ENCODE measurements around the gene CKAP4. TPM values are rescaled to one million over a fixed set of nuclear protein-coding genes. Genes with fewer than 3 reads are reported as not detected.

The CKAP4 gene
- total and polyA plus RNA-seq, 10 of the 15 experiments (the other 5 are each of a cell fraction or from before 2014, with no cell fraction given), result 0.39 to 23.6 (median 11.1) TPM

GRCh38 chr12:106246891-106247673, 738 bp downstream of the CKAP4 start:
- POLR2A ChIA-PET, result interaction anchor here (0.5 kb wide), 1 partner anchor 42 kb away, joined by 3 read pairs; no protein-coding TSS in a partner anchor
- no peaks in the 10 kb centered on the region for H3K9me3 ChIP-seq (replicated peaks; ENCODE audit: control insufficient read depth, insufficient read depth, low read length)
- peak overlapping the region; percentile 65 for H3K9ac ChIP-seq (ENCODE audit: control insufficient read depth, insufficient read depth, low read length)
- TF ChIP-seq, protein P1, sequence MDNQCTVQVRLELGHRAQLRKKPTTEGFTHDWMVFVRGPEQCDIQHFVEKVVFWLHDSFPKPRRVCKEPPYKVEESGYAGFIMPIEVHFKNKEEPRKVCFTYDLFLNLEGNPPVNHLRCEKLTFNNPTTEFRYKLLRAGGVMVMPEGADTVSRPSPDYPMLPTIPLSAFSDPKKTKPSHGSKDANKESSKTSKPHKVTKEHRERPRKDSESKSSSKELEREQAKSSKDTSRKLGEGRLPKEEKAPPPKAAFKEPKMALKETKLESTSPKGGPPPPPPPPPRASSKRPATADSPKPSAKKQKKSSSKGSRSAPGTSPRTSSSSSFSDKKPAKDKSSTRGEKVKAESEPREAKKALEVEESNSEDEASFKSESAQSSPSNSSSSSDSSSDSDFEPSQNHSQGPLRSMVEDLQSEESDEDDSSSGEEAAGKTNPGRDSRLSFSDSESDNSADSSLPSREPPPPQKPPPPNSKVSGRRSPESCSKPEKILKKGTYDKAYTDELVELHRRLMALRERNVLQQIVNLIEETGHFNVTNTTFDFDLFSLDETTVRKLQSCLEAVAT (IDR thresholded peaks at IDR 0.05), result no peak
- no peak for TF ChIP-seq GABPA (IDR thresholded peaks at IDR 0.05; ENCODE audit: low read depth)
- TF ChIP-seq TAF1 (IDR thresholded peaks at IDR 0.05; ENCODE audit: borderline replicate concordance, low read depth, low read length), result no peak
- TF ChIP-seq YBX1 (IDR thresholded peaks at IDR 0.05), result no peak
- no peak for TF ChIP-seq IRF5 (IDR thresholded peaks at IDR 0.05; ENCODE audit: borderline replicate concordance)
- TF ChIP-seq SIX5 (IDR thresholded peaks at IDR 0.05; ENCODE audit: low read depth, low read length, severe bottlenecking), result no peak
- TF ChIP-seq NRF1 (conservative IDR thresholded peaks at IDR 0.05; ENCODE audit: low read depth, low read length), result 0 out of 2 replicates have a peak, but pooled peaks have one; percentile 7
- TF ChIP-seq EGR1 (IDR thresholded peaks at IDR 0.05; ENCODE audit: borderline replicate concordance in 1 of 2, low read depth in 2 of 2, low read length in 2 of 2), result peak in 1 of 2 experiments; percentile 32; a peak in 1 of 3 replicates
- no peak for TF ChIP-seq ZBED1 (IDR thresholded peaks at IDR 0.05; ENCODE audit: borderline replicate concordance)
- CTCF ChIA-PET, result interaction anchor here (1.1 to 1.4 kb wide), 2 partner anchors 20 to 35 kb away, joined by 4 read pairs; no protein-coding TSS in a partner anchor
- RAD21 ChIA-PET (ENCODE audit: unreplicated experiment), result no interaction called here
- DNase-seq (ENCODE audit: low read depth, low spot score) (no peak), ATAC-seq (peak; percentile 63), FAIRE-seq (no peak)
- WGBS (ENCODE audit: insufficient coverage, insufficient replicate concordance, low lambda C conversion rate, missing lambda C conversion rate), result under 1% methylated on average over 59 of the region's 71 CpGs
- peak overlapping the region; percentile 95 for H3K4me3 ChIP-seq
- H3K79me2 ChIP-seq (ENCODE audit: control insufficient read depth, insufficient read depth, low read length), result peaks cover 14% of the 10 kb centered on the region
- H2AFZ ChIP-seq (ENCODE audit: control insufficient read depth, low read depth, low read length), result peak overlapping the region; percentile 67
- no peaks in the 10 kb centered on the region for H4K20me1 ChIP-seq (ENCODE audit: control insufficient read depth, insufficient read depth)
- peaks cover 0 to 4% of the 10 kb centered on the region in 2 experiments; a peak in 1 of 4 replicates for H3K27me3 ChIP-seq (replicated peaks in 1 of 2; ENCODE audit: control insufficient read depth in 2 of 2, insufficient read depth in 2 of 2, low read length in 1 of 2)
- H3K27ac ChIP-seq (ENCODE audit: control insufficient read depth, insufficient read depth), result peak overlapping the region; percentile 61
- peak overlapping the region; percentile 75 for H3K4me2 ChIP-seq (ENCODE audit: control insufficient read depth, insufficient read depth)
- 0 out of 4 replicates have a peak, but pooled peaks cover 0 to 3% of the 10 kb centered on the region in 2 experiments for H3K36me3 ChIP-seq (ENCODE audit: control insufficient read depth in 2 of 2, insufficient read depth in 2 of 2, low read length in 1 of 2)
- intact Hi-C loops (cut with micrococcal nuclease; ENCODE audit: unreplicated experiment), result loop anchor here (5.0 kb wide), 1 partner anchor 35 kb away; no protein-coding TSS in a partner anchor
- SMC1A ChIA-PET (ENCODE audit: uncharacterized antibody, unreplicated experiment), result no interaction called here
- H3K4me1 ChIP-seq (ENCODE audit: control insufficient read depth, insufficient read depth, low read length), result peaks cover 21% of the 10 kb centered on the region
- in situ Hi-C loops (cut with MboI), result no loop called here
- no TSS peak for BruUV-seq (replicated peaks)
